K562 (cell line): ENCODE results near the gene PPP1R13B. TPM values are rescaled to one million over a fixed set of nuclear protein-coding genes. Genes with fewer than 3 reads are reported as not detected.

Source experiments
- ATAC-seq: fragments of 200-7000 bp; cut with Tn5 transposase; 3 replicates; pipeline ENCODE4 v1.9.1; 2020; ENCODE audit warnings: moderate library complexity
- BruUV-seq: library from RNA; stranded (reverse); fragments of 400-500 nt; replicated peaks from 2 replicates; lab custom pipeline; 2021; lab: Mats Ljungman, UMichigan
- CTCF ChIA-PET: fragments of 300-600 bp; formaldehyde crosslinking; extraction: SDS; loops from one replicate; lab custom pipeline; 2021; ENCODE audit warnings: low intra/inter-chr PET ratio; lab: Yijun Ruan, JAX
- POLR2A ChIA-PET: fragments of 300-600, 350-650 bp; sonication (Branson Sonifier 250); formaldehyde crosslinking; extraction: SDS; loops from one replicate; lab custom pipeline; 2021; ENCODE audit warnings: antibody characterized with exemption, inconsistent platforms; lab: Yijun Ruan, JAX
- DNase-seq, 4 experiments: peaks; one replicate each; pipeline versions ENCODE4 v3.0.0 to v3.0.0-alpha.2; 2011 to 2018; ENCODE audit warnings: low spot score in 3 of 4, mixed read lengths in 3 of 4; ENCODE audit errors: extremely low read depth in 1 of 4
- FAIRE-seq: peaks from 2 replicates; lab custom pipeline; 2011; peaks lifted over from hg19 to GRCh38; lab: Jason Lieb, UNC
- H2AFZ ChIP-seq: 2 replicates; pipeline ENCODE4 v1.6.0; 2011; ENCODE audit warnings: low read depth, low read length, control low read depth, inconsistent platforms
- H3K27ac ChIP-seq: fragments of 200-600 bp; 3 replicates; pipeline ENCODE4 v1.8.0; 2011; ENCODE audit warnings: low read depth, mild to moderate bottlenecking, control low read depth, inconsistent platforms, low read length, moderate library complexity, mixed read lengths; ENCODE audit errors: extremely low read depth
- H3K27me3 ChIP-seq, 2 experiments: fragments of 300-600 bp in 1 of 2; 2 replicates in 1 of 2; 3 replicates in 1 of 2; pipeline versions ENCODE4 v1.6.0 to v1.8.0; 2011; ENCODE audit warnings: inconsistent platforms in 2 of 2, low read length in 2 of 2, mild to moderate bottlenecking in 1 of 2, mixed read lengths in 1 of 2, moderate library complexity in 1 of 2; ENCODE audit not compliant: control insufficient read depth in 2 of 2, insufficient read depth in 2 of 2
- H3K36me3 ChIP-seq: fragments of 300-600 bp; 3 replicates; pipeline ENCODE4 v1.8.0; 2011; ENCODE audit warnings: mild to moderate bottlenecking, low read length, inconsistent platforms; ENCODE audit not compliant: control insufficient read depth, insufficient read depth
- H3K4me1 ChIP-seq, 2 experiments: fragments of 200-600 bp in 1 of 2; replicated peaks in 1 of 2; 2 replicates in 1 of 2; 3 replicates in 1 of 2; pipeline versions ENCODE4 v1.5.1 to v1.8.0; 2011; ENCODE audit warnings: inconsistent platforms in 2 of 2, low read length in 2 of 2, mild to moderate bottlenecking in 1 of 2, mixed read lengths in 1 of 2, moderate library complexity in 1 of 2; ENCODE audit not compliant: control insufficient read depth in 2 of 2, insufficient read depth in 2 of 2
- H3K4me2 ChIP-seq: 2 replicates; pipeline ENCODE4 v1.6.1; 2011; ENCODE audit warnings: low read length, control low read depth, inconsistent platforms, mixed read lengths; ENCODE audit not compliant: insufficient read depth
- H3K4me3 ChIP-seq: fragments of 200-600 bp; sonication (generic), shearing (Covaris generic); 2 replicates; pipeline ENCODE4 v1.5.1; 2016; ENCODE audit warnings: control low read depth, inconsistent platforms
- H3K79me2 ChIP-seq: fragments of 200-600 bp; 3 replicates; pipeline ENCODE4 v1.8.0; 2011; ENCODE audit warnings: low read length, inconsistent platforms; ENCODE audit not compliant: control insufficient read depth, insufficient read depth
- H3K9ac ChIP-seq, 2 experiments: 2 replicates each; pipeline versions ENCODE4 v1.6.0 to v1.6.1; 2011; ENCODE audit warnings: low read depth in 2 of 2, low read length in 2 of 2, control low read depth in 1 of 2, inconsistent platforms in 1 of 2, mild to moderate bottlenecking in 1 of 2, mixed read lengths in 1 of 2; ENCODE audit not compliant: insufficient read depth in 1 of 2
- H3K9me1 ChIP-seq: one replicate; pipeline ENCODE4 v1.6.0; 2011; ENCODE audit warnings: inconsistent platforms, mild to moderate bottlenecking, low read length, moderate library complexity; ENCODE audit not compliant: control insufficient read depth, insufficient read depth
- H3K9me3 ChIP-seq: replicated peaks from 2 replicates; pipeline ENCODE4 v1.5.1; 2011; ENCODE audit warnings: low read depth, low read length, inconsistent platforms; ENCODE audit not compliant: control insufficient read depth, insufficient read depth
- H4K20me1 ChIP-seq: replicated peaks from 2 replicates; pipeline ENCODE4 v1.6.1; 2011; ENCODE audit warnings: low read length, inconsistent platforms, mixed read lengths; ENCODE audit not compliant: control insufficient read depth, insufficient read depth
- POLR2G ChIP-seq: fragments of 200-400 bp; formaldehyde crosslinking; IDR thresholded peaks from 2 replicates; pipeline ENCODE4 v1.6.1; 2017; ENCODE audit warnings: low read depth, mild to moderate bottlenecking, antibody characterized with exemption, low read length, moderate library complexity
- RBFOX2 ChIP-seq: fragments of 200-400 bp; formaldehyde crosslinking; IDR thresholded peaks from 2 replicates; pipeline ENCODE4 v1.6.1; 2017; ENCODE audit warnings: low read depth, mild to moderate bottlenecking, low read length, moderate library complexity
- SPI1 ChIP-seq: IDR thresholded peaks from 2 replicates; pipeline ENCODE4 v1.6.1; 2011; ENCODE audit warnings: low read depth, low read length, control low read depth, borderline replicate concordance
- ZBTB7A ChIP-seq: IDR thresholded peaks from 2 replicates; pipeline ENCODE4 v1.6.1; 2011; ENCODE audit warnings: low read depth, mild to moderate bottlenecking, low read length, moderate library complexity, borderline replicate concordance; ENCODE audit not compliant: control insufficient read depth
- ZNF444 ChIP-seq: fragments of 250-450 bp; sonication (Bioruptor Pico); IDR thresholded peaks from 2 replicates; pipeline ENCODE4 v1.4.0; 2020; ENCODE audit warnings: mild to moderate bottlenecking, moderate library complexity
- WGBS: fragments of 100-300 bp; shearing (Covaris generic); methylation state at CpG from one replicate; pipeline ENCODE4 v1.1.6; 2016; ENCODE audit warnings: low coverage, mixed read lengths; ENCODE audit not compliant: insufficient coverage; ENCODE audit errors: missing lambda C conversion rate; 5-methylcytosine and 5-hydroxymethylcytosine counted together
- in situ Hi-C: fragments of 300-500 bp; cut with MboI; formaldehyde crosslinking; loops from 4 replicates; pipeline ENCODE4 v1.15.0; 2018; ENCODE audit warnings: inconsistent platforms, mixed read lengths
- intact Hi-C: fragments of 100-400 bp; cut with micrococcal nuclease; formaldehyde crosslinking; loops from 2 replicates; pipeline ENCODE4 v1.14.2; 2022
- polyA plus RNA-seq, 8 experiments: library from polyadenylated mRNA; depleted of rRNA in 4 of 8; stranded (reverse) in 5 of 8; unstranded in 3 of 8; fragments of >200 nt; fragmentation: Nextera tagmentation in 2 of 8; fragmentation: Illumina TruSeq in 1 of 8; extraction: Ambion mirVana in 2 of 8; extraction: Trizol in 1 of 8; gene quantifications; 2 replicates each; pipeline versions ENCODE4 v1.2.1 to v1.2.3, GENCODE V29; 2011 to 2014; ENCODE audit warnings: inconsistent platforms in 1 of 8, missing spikeins in 1 of 8
- total RNA-seq, 7 experiments: library from RNA; depleted of rRNA in 6 of 7; stranded (reverse); fragments of >200 nt in 6 of 7; fragmentation: Illumina TruSeq in 2 of 7; extraction: Trizol in 2 of 7; gene quantifications; 2 replicates each; pipeline versions ENCODE4 v1.2.1 to v1.2.3, GENCODE V29; 2011 to 2021; ENCODE audit warnings: low replicate concordance in 1 of 7
- TF ChIP-seq, protein P1 (sequence below): fragments of 450-650 bp; IDR thresholded peaks from one replicate; pipeline ENCODE4 v1.6.1; 2018; ENCODE audit warnings: mild to moderate bottlenecking, moderate library complexity; ENCODE audit not compliant: partially characterized antibody

PPP1R13B gene
- total and polyA plus RNA-seq, 9 of the 15 experiments (the other 6 are each of a cell fraction or from before 2014, with no cell fraction given): 0.03 to 1.7 (median 0.15) TPM

DNA sequence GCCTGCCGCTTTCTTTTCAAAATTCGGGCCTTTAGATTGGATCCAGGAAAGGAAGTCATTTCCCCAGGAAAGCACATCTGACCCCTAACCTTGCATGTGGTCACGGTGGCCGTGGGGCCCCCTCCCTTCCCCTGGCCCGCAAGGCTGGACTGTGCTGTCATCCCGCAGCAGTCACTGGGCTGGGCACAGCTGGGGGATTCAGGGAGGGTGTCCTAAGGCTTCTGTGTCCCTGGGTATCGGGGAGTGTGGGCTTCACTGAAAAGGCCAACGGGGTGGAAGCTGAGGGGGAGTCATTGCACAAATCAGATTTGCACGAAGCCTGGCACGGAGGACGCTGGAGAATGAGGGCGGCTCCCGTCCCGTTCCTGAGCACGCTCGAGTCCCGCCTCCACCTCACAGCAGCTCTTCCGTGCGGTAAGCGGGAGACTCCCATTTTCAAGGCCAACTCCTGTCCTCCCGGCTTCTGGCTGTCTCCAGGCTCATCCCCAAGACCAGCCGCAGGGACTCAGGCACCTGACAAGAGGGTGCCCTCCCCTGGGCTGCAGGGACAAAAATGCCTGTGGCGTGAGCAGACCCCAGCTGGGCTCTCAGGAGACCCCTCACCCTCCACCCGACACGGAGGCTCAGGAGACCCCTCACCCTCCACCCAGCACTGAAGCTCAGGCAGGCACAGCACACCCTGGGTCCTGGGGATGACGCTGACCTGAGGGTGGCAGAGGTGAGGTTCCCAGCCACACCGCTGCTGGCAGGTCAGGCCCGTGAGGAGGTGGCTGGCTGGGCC lies 141.7 kb downstream of the PPP1R13B start:
- Histone ChIP-seq H3K9me3 (no peaks in the 10 kb centered on the region), H3K27ac (no peak overlapping the region), H4K20me1 (no peaks in the 10 kb centered on the region), H3K4me3 (no peak overlapping the region), H3K4me1 (peaks cover 0 to 24% of the 10 kb centered on the region in 2 experiments; a peak in 2 of 5 replicates)
- BruUV-seq: no TSS peak
- 89% methylated on average over 15 of the region's 28 CpGs for WGBS
- CTCF ChIA-PET: no interaction called here
- no peak for TF ChIP-seq SPI1
- 0 out of 2 replicates have a peak, but pooled peaks have one; percentile 23 for TF ChIP-seq RBFOX2
- peak; percentile 55; the same call in 1 of the 2 replicates for TF ChIP-seq POLR2G
- TF ChIP-seq, all 486 proteins: peak for 2
- in situ Hi-C loops (no loop called here), intact Hi-C loops (no loop called here)
- no peaks in the 10 kb centered on the region for H3K9me1 ChIP-seq
- no peaks in the 10 kb centered on the region for H3K79me2 ChIP-seq
- ATAC-seq (no peak), DNase-seq (no peak), FAIRE-seq (no peak)
- no peak overlapping the region for H3K4me2 ChIP-seq
- POLR2A ChIA-PET: interaction anchor here (0.6 to 2.6 kb wide), 4 partner anchors 8 to 16 kb away, joined by 3 to 9 read pairs (median 4); partner anchors contain the start of genes XRCC3 and ZFYVE21
- peaks cover 83% of the 10 kb centered on the region; the same call in 2 of the 3 replicates for H3K36me3 ChIP-seq
- peak overlapping the region in 1 of 2 experiments; percentile 2; a peak in 1 of 4 replicates for H3K9ac ChIP-seq
- H2AFZ ChIP-seq: no peak overlapping the region
- no peaks in the 10 kb centered on the region for H3K27me3 ChIP-seq

DNA sequence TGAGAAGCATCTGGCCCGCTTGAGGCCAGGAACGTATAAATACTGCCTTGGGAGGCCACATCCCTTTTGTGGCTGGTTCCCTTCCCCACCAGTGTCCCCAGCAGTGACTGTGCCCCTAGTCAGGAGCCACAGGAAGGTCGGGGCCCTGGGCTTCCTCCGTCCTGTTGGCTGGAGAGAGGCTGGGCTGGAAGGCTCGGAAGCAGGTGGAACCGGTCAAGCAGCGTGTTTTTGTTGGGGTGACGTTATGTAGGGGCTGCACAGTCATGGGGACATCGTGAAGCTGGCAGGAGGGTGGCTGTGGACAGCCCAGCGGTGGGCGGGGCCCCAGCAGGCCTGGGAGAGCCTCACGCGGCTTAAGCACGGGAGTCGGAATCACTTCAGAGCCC lies 142.3 kb downstream of the PPP1R13B start:
- DNase-seq (no peak), FAIRE-seq (no peak), ATAC-seq (no peak)
- 86% methylated on average over 8 of the region's 15 CpGs for WGBS
- Histone ChIP-seq H2AFZ (no peak overlapping the region), H3K9ac (peak overlapping the region in 1 of 2 experiments; percentile 26; a peak in 1 of 4 replicates), H3K4me3 (no peak overlapping the region), H3K27me3 (no peaks in the 10 kb centered on the region), H4K20me1 (no peaks in the 10 kb centered on the region), H3K36me3 (peaks cover 88% of the 10 kb centered on the region; the same call in 2 of the 3 replicates), H3K9me1 (no peaks in the 10 kb centered on the region), H3K9me3 (no peaks in the 10 kb centered on the region), H3K4me2 (no peak overlapping the region), H3K27ac (no peak overlapping the region), H3K79me2 (no peaks in the 10 kb centered on the region), H3K4me1 (peaks cover 0 to 30% of the 10 kb centered on the region in 2 experiments; a peak in 2 of 5 replicates)
- BruUV-seq: no TSS peak
- in situ Hi-C loops: no loop called here
- intact Hi-C loops: no loop called here
- ChIA-PET POLR2A (interaction anchor here (1.3 to 2.6 kb wide), 3 partner anchors 9 to 11 kb away, joined by 4 to 9 read pairs (median 5); partner anchors contain the start of genes XRCC3 and ZFYVE21), CTCF (no interaction called here)
- TF ChIP-seq, protein P1, sequence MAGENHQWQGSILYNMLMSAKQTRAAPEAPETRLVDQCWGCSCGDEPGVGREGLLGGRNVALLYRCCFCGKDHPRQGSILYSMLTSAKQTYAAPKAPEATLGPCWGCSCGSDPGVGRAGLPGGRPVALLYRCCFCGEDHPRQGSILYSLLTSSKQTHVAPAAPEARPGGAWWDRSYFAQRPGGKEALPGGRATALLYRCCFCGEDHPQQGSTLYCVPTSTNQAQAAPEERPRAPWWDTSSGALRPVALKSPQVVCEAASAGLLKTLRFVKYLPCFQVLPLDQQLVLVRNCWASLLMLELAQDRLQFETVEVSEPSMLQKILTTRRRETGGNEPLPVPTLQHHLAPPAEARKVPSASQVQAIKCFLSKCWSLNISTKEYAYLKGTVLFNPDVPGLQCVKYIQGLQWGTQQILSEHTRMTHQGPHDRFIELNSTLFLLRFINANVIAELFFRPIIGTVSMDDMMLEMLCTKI: no peak
- TF ChIP-seq POLR2G (peak; percentile 47; the same call in 1 of the 2 replicates), ZBTB7A (no peak), ZNF444 (CRISPR knock-in tag) (no peak)
